Hematopoietic multipotent progenitor cell treated with erythropoietin and hydrocortisone succinate and interleukin-3 and kit ligand, for 4 days (in vitro differentiated cells): ENCODE measurements around the gene MTG2.

ENCODE experiments used
- DNase-seq: peaks from one replicate; pipeline ENCODE4 v3.0.0-alpha.2; 2015

MTG2 gene

GRCh38 chr20:62236766-62237513 lies 54.1 kb downstream of the MTG2 start:
- DNase-seq = no peak

GRCh38 chr20:62237514-62237800 lies 54.6 kb downstream of the MTG2 start:
- no peak for DNase-seq

GRCh38 chr20:62237801-62238568 lies 55.2 kb downstream of the MTG2 start, which contains the start of gene OSBPL2:
TSS of gene OSBPL2 (plus strand) at chr20:62238521. CDS start at chr20:62256185, 17,664 bp downstream.
- DNase-seq = peak; percentile 99

- peak; percentile 18 for DNase-seq
These were observed 55.9 kb downstream of the MTG2 start for GRCh38 chr20:62238569-62239277.

- no peak for DNase-seq
These were observed 56.6 kb downstream of the MTG2 start for GRCh38 chr20:62239278-62239879.

- no peak for DNase-seq
These were observed 57.3 kb downstream of the MTG2 start for GRCh38 chr20:62240020-62240685.

- no peak for DNase-seq
These were observed 58.7 kb downstream of the MTG2 start for GRCh38 chr20:62241506-62241905.

- DNase-seq = no peak
These were observed 59.3 kb downstream of the MTG2 start for GRCh38 chr20:62242176-62242575.

- no peak for DNase-seq
These were observed 60.3 kb downstream of the MTG2 start for GRCh38 chr20:62243106-62243505.

- DNase-seq = no peak
These were observed 61.2 kb downstream of the MTG2 start for GRCh38 chr20:62243906-62244515.

- peak; percentile 44 for DNase-seq
These were observed 61.8 kb downstream of the MTG2 start for GRCh38 chr20:62244644-62245108.

- DNase-seq = no peak
These were observed 63.1 kb downstream of the MTG2 start for GRCh38 chr20:62245911-62246280.

GRCh38 chr20:62246431-62246830 lies 63.6 kb downstream of the MTG2 start:
- no peak for DNase-seq

GRCh38 chr20:62246872-62247652 lies 64.2 kb downstream of the MTG2 start:
- no peak for DNase-seq

GRCh38 chr20:62248890-62249560 lies 66.2 kb downstream of the MTG2 start:
- no peak for DNase-seq

- peak; percentile 62 for DNase-seq
These were observed 69.6 kb downstream of the MTG2 start for GRCh38 chr20:62252342-62252966.
